Transverse colon (tissue), 4 donors: ENCODE measurements around the gene ATP6V1E1.

ENCODE experiments used
- CTCF ChIP-seq, 5 experiments: fragments of 200-600 bp in 3 of 5; fragments of 450-650 bp in 2 of 5; sonication (generic) in 3 of 5; IDR thresholded peaks; 1 replicate in 2 of 5; 2 replicates in 3 of 5; pipeline ENCODE4 v1.5.1; 2016 to 2017; ENCODE audit warnings: antibody characterized with exemption in 5 of 5, inconsistent platforms in 3 of 5, mild to moderate bottlenecking in 2 of 5, moderate library complexity in 1 of 5
- EP300 ChIP-seq: sonication (generic); formaldehyde crosslinking; IDR thresholded peaks from one replicate; pipeline ENCODE4 v1.6.1; 2017; ENCODE audit warnings: antibody characterized with exemption, low read depth
- POLR2A ChIP-seq: fragments of 450-650 bp; IDR thresholded peaks from one replicate; pipeline ENCODE4 v1.6.1; 2016; ENCODE audit warnings: antibody characterized with exemption, mild to moderate bottlenecking, moderate library complexity
- POLR2AphosphoS5 ChIP-seq, 3 donors: sonication (generic); formaldehyde crosslinking; IDR thresholded peaks; one replicate each; pipeline ENCODE4 v1.6.1; 2016; ENCODE audit warnings: antibody characterized with exemption in 3 of 3

DNA sequence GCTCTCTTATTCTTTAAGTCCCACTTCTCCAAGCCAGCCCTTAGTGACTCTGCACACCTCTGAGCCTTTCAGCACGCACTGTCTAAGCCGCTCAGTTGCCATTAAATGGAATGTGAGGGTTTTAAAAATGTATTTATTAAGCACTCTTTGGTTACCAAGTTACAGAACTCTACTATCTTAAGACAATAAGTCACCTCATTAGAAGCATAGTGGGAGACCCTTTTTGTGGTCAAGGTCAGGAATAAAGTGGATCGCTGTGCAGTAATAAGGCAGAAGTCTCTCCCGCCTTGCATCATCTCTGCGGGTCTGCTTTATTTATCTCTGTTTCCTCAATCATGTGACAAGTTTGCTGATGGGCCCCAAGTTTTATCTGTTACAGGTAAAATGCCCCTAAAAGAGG is 53.4 kb downstream of the ATP6V1E1 start:
- TF ChIP-seq CTCF (IDR thresholded peaks at IDR 0.05) = no peak
- no peak for TF ChIP-seq EP300
- TF ChIP-seq POLR2AphosphoS5 (IDR thresholded peaks at IDR 0.05) = no peak
- no peak for TF ChIP-seq POLR2A
